ENCODE measurements around the gene LEP.

DNA sequence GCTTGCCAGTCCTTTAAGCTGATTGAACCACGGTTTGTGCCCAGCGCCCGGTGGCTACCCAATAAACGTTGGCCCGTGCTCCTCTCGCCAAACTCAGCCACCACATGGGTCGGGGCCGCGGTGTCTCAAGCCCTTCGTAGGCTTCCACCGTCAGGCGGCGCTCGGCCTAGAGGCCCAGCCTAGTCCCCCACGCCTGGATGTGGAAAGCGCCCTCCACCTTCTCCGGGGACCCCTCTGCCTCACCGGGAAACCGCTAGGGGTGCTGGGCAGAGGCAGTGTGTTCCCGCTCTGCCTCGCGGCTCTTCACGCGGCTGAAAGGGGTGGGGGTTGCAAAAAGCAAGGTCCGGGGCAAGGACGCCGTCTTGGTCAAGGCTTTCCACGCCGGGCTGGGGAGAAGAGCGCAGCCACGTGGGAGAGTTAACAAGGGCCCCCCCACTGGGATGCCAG lies 29.8 kb downstream of the LEP start:
- TF ChIP-seq, protein P1, sequence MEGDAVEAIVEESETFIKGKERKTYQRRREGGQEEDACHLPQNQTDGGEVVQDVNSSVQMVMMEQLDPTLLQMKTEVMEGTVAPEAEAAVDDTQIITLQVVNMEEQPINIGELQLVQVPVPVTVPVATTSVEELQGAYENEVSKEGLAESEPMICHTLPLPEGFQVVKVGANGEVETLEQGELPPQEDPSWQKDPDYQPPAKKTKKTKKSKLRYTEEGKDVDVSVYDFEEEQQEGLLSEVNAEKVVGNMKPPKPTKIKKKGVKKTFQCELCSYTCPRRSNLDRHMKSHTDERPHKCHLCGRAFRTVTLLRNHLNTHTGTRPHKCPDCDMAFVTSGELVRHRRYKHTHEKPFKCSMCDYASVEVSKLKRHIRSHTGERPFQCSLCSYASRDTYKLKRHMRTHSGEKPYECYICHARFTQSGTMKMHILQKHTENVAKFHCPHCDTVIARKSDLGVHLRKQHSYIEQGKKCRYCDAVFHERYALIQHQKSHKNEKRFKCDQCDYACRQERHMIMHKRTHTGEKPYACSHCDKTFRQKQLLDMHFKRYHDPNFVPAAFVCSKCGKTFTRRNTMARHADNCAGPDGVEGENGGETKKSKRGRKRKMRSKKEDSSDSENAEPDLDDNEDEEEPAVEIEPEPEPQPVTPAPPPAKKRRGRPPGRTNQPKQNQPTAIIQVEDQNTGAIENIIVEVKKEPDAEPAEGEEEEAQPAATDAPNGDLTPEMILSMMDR (IDR thresholded peaks at IDR 0.05), result no peak
- TF ChIP-seq POLR2A (IDR thresholded peaks at IDR 0.05), result no peak

Data from uterus (tissue), 2 donors.